HCT116 (cell line): ENCODE data around the gene TUT4. TPM values are rescaled to one million over a fixed set of nuclear protein-coding genes. Genes with fewer than 3 reads are reported as not detected.

Source experiments
- ATAC-seq: fragments of 200-7000 bp; cut with Tn5 transposase; 2 replicates; pipeline ENCODE4 v1.9.1; 2020; ENCODE audit warnings: mild to moderate bottlenecking, moderate library complexity
- BruUV-seq: library from RNA; stranded (reverse); fragments of 400-500 nt; replicated peaks from 2 replicates; lab custom pipeline; 2021; lab: Mats Ljungman, UMichigan
- CTCF ChIA-PET: fragments of 300-600 bp; sonication (Branson Sonifier 250); formaldehyde crosslinking; loops from one replicate; lab custom pipeline; 2021; ENCODE audit warnings: antibody characterized with exemption; lab: Charles Lee
- POLR2A ChIA-PET: fragments of 300-600, 350-600 bp; sonication (Branson Sonifier 250); formaldehyde crosslinking; loops from one replicate; lab custom pipeline; 2021; ENCODE audit warnings: antibody characterized with exemption; lab: Charles Lee
- RAD21 ChIA-PET, 2 experiments: fragments of 300-600 bp; sonication (Branson Sonifier 250); formaldehyde crosslinking; loops; one replicate each; lab custom pipeline; 2023; ENCODE audit warnings: low total read pairs in 2 of 2; ENCODE audit not compliant: uncharacterized antibody in 2 of 2, unreplicated experiment in 2 of 2, low non-redundant PET in 1 of 2; lab: Charles Lee
- DNase-seq: peaks from one replicate; pipeline ENCODE4 v3.0.0-alpha.2; 2010; ENCODE audit warnings: low read depth, low spot score
- H2AFZ ChIP-seq: fragments of 200-600 bp; shearing (Covaris generic), sonication (generic); 2 replicates; pipeline ENCODE4 v1.6.1; 2017; ENCODE audit warnings: low read depth, mixed run types, mixed read lengths, antibody characterized with exemption, low read length; ENCODE audit not compliant: poor library complexity, severe bottlenecking
- H3K27ac ChIP-seq: 2 replicates; pipeline ENCODE4 v1.5.1; 2012; ENCODE audit warnings: low read depth, low read length
- H3K27me3 ChIP-seq: fragments of 200-600 bp; sonication (generic); 2 replicates; pipeline ENCODE4 v1.6.1; 2016; ENCODE audit warnings: mixed run types, low read length, mixed read lengths; ENCODE audit not compliant: insufficient read depth
- H3K36me3 ChIP-seq, 2 experiments: fragments of 200-500 bp in 1 of 2; fragments of 200-600 bp in 1 of 2; sonication (Bioruptor generic) in 1 of 2; sonication (generic) in 1 of 2; 2 replicates each; pipeline versions ENCODE4 v1.5.1 to v1.6.1; 2014 to 2016; ENCODE audit warnings: low read length in 2 of 2, inconsistent platforms in 1 of 2, mixed read lengths in 1 of 2, mixed run types in 1 of 2; ENCODE audit not compliant: insufficient read depth in 2 of 2, control insufficient read depth in 1 of 2
- H3K4me1 ChIP-seq, 2 experiments: fragments of 200-600 bp in 1 of 2; sonication (generic) in 1 of 2; 2 replicates each; pipeline versions ENCODE4 v1.5.1 to v1.6.1; 2012 to 2017; ENCODE audit warnings: low read length in 2 of 2, inconsistent platforms in 1 of 2, mild to moderate bottlenecking in 1 of 2, mixed read lengths in 1 of 2, mixed run types in 1 of 2, moderate library complexity in 1 of 2; ENCODE audit not compliant: insufficient read depth in 2 of 2, control insufficient read depth in 1 of 2
- H3K4me2 ChIP-seq: fragments of 200-600 bp; sonication (generic); 2 replicates; pipeline ENCODE4 v1.6.1; 2017; ENCODE audit warnings: mixed run types, low read length, mixed read lengths
- H3K4me3 ChIP-seq, 2 experiments: fragments of 200-600 bp in 1 of 2; sonication (generic) in 1 of 2; replicated peaks in 1 of 2; 2 replicates each; pipeline ENCODE4 v1.5.1; 2011 to 2016; ENCODE audit warnings: low read length in 2 of 2, control low read depth in 1 of 2, low read depth in 1 of 2, mild to moderate bottlenecking in 1 of 2, mixed read lengths in 1 of 2, mixed run types in 1 of 2
- H3K79me2 ChIP-seq: fragments of 200-600 bp; sonication (generic); 2 replicates; pipeline ENCODE4 v1.6.1; 2017; ENCODE audit warnings: mild to moderate bottlenecking, mixed run types, low read length, moderate library complexity, mixed read lengths; ENCODE audit not compliant: insufficient read depth
- H3K9ac ChIP-seq: fragments of 200-600 bp; sonication (generic); 2 replicates; pipeline ENCODE4 v1.6.1; 2016; ENCODE audit warnings: low read length, mixed read lengths
- H3K9me2 ChIP-seq: fragments of 200-600 bp; sonication (generic), shearing (Covaris generic); 2 replicates; pipeline ENCODE4 v1.6.1; 2017; ENCODE audit warnings: mixed run types, mild to moderate bottlenecking, moderate library complexity; ENCODE audit not compliant: insufficient read depth
- H3K9me3 ChIP-seq, 2 experiments: fragments of 200-500 bp in 1 of 2; fragments of 200-600 bp in 1 of 2; sonication (Bioruptor generic) in 1 of 2; sonication (generic) in 1 of 2; 2 replicates each; pipeline ENCODE4 v1.6.1; 2014 to 2017; ENCODE audit warnings: low read length in 2 of 2, mixed read lengths in 2 of 2, inconsistent platforms in 1 of 2, low read depth in 1 of 2, mild to moderate bottlenecking in 1 of 2, mixed run types in 1 of 2, moderate library complexity in 1 of 2; ENCODE audit not compliant: control insufficient read depth in 1 of 2, insufficient read depth in 1 of 2
- H4K20me1 ChIP-seq: fragments of 200-600 bp; sonication (generic), shearing (Covaris generic); 2 replicates; pipeline ENCODE4 v1.6.1; 2017; ENCODE audit warnings: mixed run types, mild to moderate bottlenecking, moderate library complexity; ENCODE audit not compliant: insufficient read depth
- ELF1 ChIP-seq: IDR thresholded peaks from 2 replicates; pipeline ENCODE4 v1.6.1; 2012; ENCODE audit warnings: low read depth, borderline replicate concordance
- POLR2A ChIP-seq: IDR thresholded peaks from 2 replicates; pipeline ENCODE4 v1.7.0; 2011; ENCODE audit warnings: borderline replicate concordance; ENCODE audit not compliant: insufficient read depth, insufficient read length; ENCODE audit errors: extremely low read depth
- RAD21 ChIP-seq: IDR thresholded peaks from 2 replicates; pipeline ENCODE4 v1.6.1; 2012; ENCODE audit warnings: low read depth, mild to moderate bottlenecking
- SRF ChIP-seq: IDR thresholded peaks from 2 replicates; pipeline ENCODE4 v1.6.1; 2012; ENCODE audit warnings: low read depth
- intact Hi-C: fragments of 100-400 bp; cut with micrococcal nuclease; formaldehyde crosslinking; loops from 2 replicates; pipeline ENCODE4 v1.10.0; 2022
- total RNA-seq: library from RNA; stranded (reverse); gene quantifications from one replicate; pipeline ENCODE4 v1.2.1, GENCODE V29; 2021; ENCODE audit not compliant: unreplicated experiment

TUT4 gene
- total RNA-seq, 1 experiment from 2014 or later, result 50.0 TPM

GRCh38 chr1:52531249-52531872 lies 21.5 kb downstream of the TUT4 start:
- ATAC-seq, result no peak
- DNase-seq, result no peak
- POLR2A ChIA-PET, result no interaction called here
- intact Hi-C loops, result no loop called here
- RAD21 ChIA-PET, result no interaction called here
- no peak overlapping the region for H3K4me2 ChIP-seq
- H4K20me1 ChIP-seq, result no peaks in the 10 kb centered on the region
- H3K9me2 ChIP-seq, result no peaks in the 10 kb centered on the region
- H3K9ac ChIP-seq, result no peak overlapping the region
- no peak overlapping the region for H3K4me3 ChIP-seq
- H3K79me2 ChIP-seq, result peaks cover 78% of the 10 kb centered on the region
- CTCF ChIA-PET, result no interaction called here
- no peaks in the 10 kb centered on the region for H3K27me3 ChIP-seq
- no peak overlapping the region for H2AFZ ChIP-seq
- H3K27ac ChIP-seq, result no peak overlapping the region
- no peaks in the 10 kb centered on the region for H3K4me1 ChIP-seq
- TF ChIP-seq POLR2A, result no peak
- no peak for TF ChIP-seq ELF1
- TF ChIP-seq RAD21, result no peak
- H3K9me3 ChIP-seq, result no peaks in the 10 kb centered on the region
- no TSS peak for BruUV-seq
- H3K36me3 ChIP-seq, result no peaks in the 10 kb centered on the region

DNA sequence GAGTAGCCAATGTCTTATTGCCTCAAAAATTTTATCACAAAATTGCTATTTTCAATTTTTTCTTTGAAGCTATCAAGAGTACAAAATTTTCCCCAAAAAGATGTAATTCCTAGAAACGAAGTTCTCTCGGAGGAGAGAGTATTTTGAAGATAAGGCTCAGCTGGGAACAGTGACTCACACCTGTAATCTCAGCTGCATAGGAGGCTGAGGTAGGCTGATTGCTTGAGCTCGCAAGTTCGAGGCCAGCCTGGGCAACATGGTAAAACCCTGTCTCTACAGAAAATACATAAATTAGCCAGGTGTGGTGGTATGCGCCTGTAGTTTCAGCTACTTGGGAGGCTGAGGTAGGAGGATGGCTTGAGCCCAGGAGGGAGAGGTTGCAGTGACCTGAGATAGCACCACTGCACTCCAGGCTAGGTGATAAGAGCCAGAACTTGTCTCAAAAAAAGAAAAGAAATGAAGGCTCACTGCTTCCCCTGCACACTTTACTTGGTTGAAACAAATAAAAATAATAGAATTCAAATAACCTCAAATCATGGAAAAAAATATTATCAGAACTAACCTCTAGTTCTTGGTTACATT lies 22.2 kb downstream of the TUT4 start:
- Histone ChIP-seq H2AFZ (no peak overlapping the region), H3K79me2 (peaks cover 74% of the 10 kb centered on the region), H3K36me3 (peaks cover 0 to 2% of the 10 kb centered on the region in 2 experiments; a peak in 1 of 4 replicates), H3K9ac (no peak overlapping the region), H3K27ac (no peak overlapping the region), H4K20me1 (no peaks in the 10 kb centered on the region), H3K27me3 (no peaks in the 10 kb centered on the region), H3K9me3 (no peaks in the 10 kb centered on the region), H3K4me3 (no peak overlapping the region), H3K9me2 (no peaks in the 10 kb centered on the region), H3K4me2 (no peak overlapping the region), H3K4me1 (no peaks in the 10 kb centered on the region)
- DNase-seq, result no peak
- RAD21 ChIA-PET, result no interaction called here
- intact Hi-C loops, result no loop called here
- TF ChIP-seq SRF, result no peak
- CTCF ChIA-PET, result no interaction called here
- BruUV-seq, result no TSS peak
- POLR2A ChIA-PET, result no interaction called here
- no peak for ATAC-seq
